ENCODE results near the gene SLIT1.
"Not testable (repeated sequence)": the region's sequence is repeated elsewhere in the genome, so short reads cannot be mapped to it uniquely, and the experiment has no call there.

The SLIT1 gene

DNA sequence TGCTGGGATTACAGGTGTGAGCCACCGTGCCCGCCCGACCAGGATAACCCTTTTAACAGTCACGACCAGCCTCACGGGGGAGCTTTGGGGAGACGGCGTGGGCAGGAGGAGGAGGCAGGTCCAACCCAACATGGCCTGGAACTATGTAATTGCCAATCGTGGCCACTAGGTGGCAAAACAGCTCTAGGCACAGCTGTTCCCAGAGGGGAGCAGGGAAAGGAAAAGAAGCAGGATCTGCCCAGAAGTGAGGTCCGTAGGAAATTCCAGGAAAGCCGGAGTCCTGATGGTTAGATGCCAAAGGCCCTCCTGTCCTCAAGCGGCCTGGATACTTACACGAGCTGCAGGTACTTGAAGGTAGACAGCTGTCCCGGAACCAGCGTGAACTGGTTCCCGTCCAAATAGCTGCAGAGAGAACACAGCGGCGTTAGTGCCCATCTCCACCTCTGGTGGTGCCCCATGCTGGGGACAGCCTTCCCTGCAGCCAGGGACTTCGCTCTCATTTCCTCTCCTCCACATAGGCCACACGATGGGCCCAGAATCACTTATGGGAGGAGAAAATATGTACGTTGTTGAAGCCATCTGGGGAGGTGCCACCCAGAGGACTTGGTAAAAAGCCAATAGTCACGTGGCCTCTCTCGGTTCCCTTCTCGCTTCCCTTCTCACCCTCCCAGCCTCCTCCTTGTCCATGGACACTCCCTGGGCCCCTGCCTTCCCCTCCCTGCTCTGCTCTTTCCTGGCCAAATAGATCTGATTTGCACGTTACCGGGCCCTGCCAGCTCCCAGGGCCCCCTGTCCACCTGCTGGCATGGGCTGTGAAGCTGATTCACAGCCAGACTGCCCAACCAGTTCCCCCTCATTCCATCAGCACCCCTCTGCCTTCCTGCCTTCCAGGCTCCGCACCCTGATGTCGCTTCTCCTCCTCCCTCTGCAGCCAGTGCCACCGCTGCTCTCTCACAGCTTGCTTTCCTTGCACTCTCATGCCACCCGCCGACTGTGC, 148.1 kb downstream of the SLIT1 start:
- Mint-ChIP-seq H3K27ac (no peak overlapping the region), H3K27me3 (peaks cover 3% of the 10 kb centered on the region), H3K4me3 (peak overlapping the region; percentile 75), H3K4me1 (peaks cover 21% of the 10 kb centered on the region), H3K9me3 (no peaks in the 10 kb centered on the region), H3K36me3 (no peaks in the 10 kb centered on the region)

- no peaks in the 10 kb centered on the region for H3K36me3 Mint-ChIP-seq
- H3K27ac Mint-ChIP-seq = no peak overlapping the region
- H3K27me3 Mint-ChIP-seq = peaks cover 3% of the 10 kb centered on the region
- H3K4me3 Mint-ChIP-seq = no peak overlapping the region
- peaks cover 21% of the 10 kb centered on the region for H3K4me1 Mint-ChIP-seq
- no peaks in the 10 kb centered on the region for H3K9me3 Mint-ChIP-seq
Observed at GRCh38 chr10:97034958-97035769, 150.6 kb downstream of the SLIT1 start.

GRCh38 chr10:97034301-97034700, 151.5 kb downstream of the SLIT1 start:
- H3K9me3 Mint-ChIP-seq = no peaks in the 10 kb centered on the region
- peaks cover 3% of the 10 kb centered on the region for H3K27me3 Mint-ChIP-seq

DNA sequence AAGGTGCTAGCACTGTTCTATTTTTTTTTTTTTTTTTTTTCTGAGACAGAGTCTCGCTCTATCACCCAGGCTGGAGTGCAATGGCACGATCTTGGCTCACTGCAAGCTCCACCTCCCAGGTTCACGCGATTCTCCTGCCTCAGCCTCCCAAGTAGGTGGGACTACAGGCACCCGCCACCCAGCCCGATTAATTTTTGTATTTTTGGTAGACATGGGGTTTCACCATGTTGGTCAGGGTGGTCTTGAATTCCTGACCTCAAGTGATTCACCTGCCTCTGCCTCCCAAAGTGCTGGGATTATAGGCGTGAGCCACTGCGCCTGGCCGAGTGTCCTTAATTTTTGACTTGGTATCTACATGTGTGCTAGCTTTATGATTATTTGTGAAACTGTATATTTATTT, 151.9 kb downstream of the SLIT1 start:
- not testable (repeated sequence) for H3K27me3 Mint-ChIP-seq, H3K36me3 Mint-ChIP-seq, H3K9me3 Mint-ChIP-seq, H3K27ac Mint-ChIP-seq, H3K4me3 Mint-ChIP-seq
- peaks cover 21% of the 10 kb centered on the region for H3K4me1 Mint-ChIP-seq

More at GRCh38 chr10:97034301-97034700, 151.5 kb downstream of the SLIT1 start:
- peaks cover 21% of the 10 kb centered on the region for H3K4me1 Mint-ChIP-seq
- H3K27ac Mint-ChIP-seq = no peak overlapping the region
- H3K36me3 Mint-ChIP-seq = no peaks in the 10 kb centered on the region
- no peak overlapping the region for H3K4me3 Mint-ChIP-seq

- Mint-ChIP-seq H3K4me3 (no peak overlapping the region), H3K36me3 (no peaks in the 10 kb centered on the region), H3K27me3 (peaks cover 3% of the 10 kb centered on the region), H3K27ac (no peak overlapping the region), H3K4me1 (peaks cover 11% of the 10 kb centered on the region), H3K9me3 (no peaks in the 10 kb centered on the region)
Observed at GRCh38 chr10:97032624-97033023, 153.1 kb downstream of the SLIT1 start.

- no peak overlapping the region for H3K4me3 Mint-ChIP-seq
- peaks cover under 1% of the 10 kb centered on the region for H3K4me1 Mint-ChIP-seq
- no peak overlapping the region for H3K27ac Mint-ChIP-seq
- no peaks in the 10 kb centered on the region for H3K36me3 Mint-ChIP-seq
- no peaks in the 10 kb centered on the region for H3K9me3 Mint-ChIP-seq
- peaks cover 3% of the 10 kb centered on the region for H3K27me3 Mint-ChIP-seq
Observed at GRCh38 chr10:97031459-97031858, 154.3 kb downstream of the SLIT1 start.

- Mint-ChIP-seq H3K27ac (no peak overlapping the region), H3K36me3 (no peaks in the 10 kb centered on the region), H3K4me3 (no peak overlapping the region)
Observed at GRCh38 chr10:97030894-97031293, 154.9 kb downstream of the SLIT1 start.

DNA sequence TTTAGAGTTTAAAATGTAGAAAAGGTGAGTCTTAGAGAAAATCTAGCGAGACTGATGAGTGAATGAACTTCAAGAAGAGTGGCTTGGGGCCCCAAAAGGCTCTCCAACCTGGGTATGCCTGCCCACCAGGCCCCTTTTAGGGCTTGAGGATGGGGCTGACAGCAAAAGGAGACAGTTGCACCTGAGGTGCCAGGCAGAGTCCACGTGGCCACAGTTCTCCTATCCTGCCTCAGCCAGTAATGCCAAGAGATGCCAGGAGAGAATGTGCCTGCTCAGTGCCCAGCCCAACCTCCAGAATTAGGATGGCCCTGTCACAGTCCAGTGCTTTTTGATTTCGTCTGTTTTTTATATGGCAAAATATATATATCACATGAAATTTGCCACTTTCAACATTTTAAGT, 156.5 kb downstream of the SLIT1 start:
- Mint-ChIP-seq H3K36me3 (no peaks in the 10 kb centered on the region), H3K9me3 (no peaks in the 10 kb centered on the region), H3K27ac (no peak overlapping the region), H3K4me1 (no peaks in the 10 kb centered on the region), H3K27me3 (peaks cover 1% of the 10 kb centered on the region), H3K4me3 (no peak overlapping the region)

More at GRCh38 chr10:97030894-97031293, 154.9 kb downstream of the SLIT1 start:
- no peaks in the 10 kb centered on the region for H3K4me1 Mint-ChIP-seq
- H3K9me3 Mint-ChIP-seq = no peaks in the 10 kb centered on the region
- peaks cover 1% of the 10 kb centered on the region for H3K27me3 Mint-ChIP-seq

- Mint-ChIP-seq H3K36me3 (no peaks in the 10 kb centered on the region), H3K4me3 (no peak overlapping the region), H3K27ac (no peak overlapping the region), H3K4me1 (no peaks in the 10 kb centered on the region), H3K9me3 (no peaks in the 10 kb centered on the region), H3K27me3 (peaks cover 1% of the 10 kb centered on the region)
Observed at GRCh38 chr10:97028832-97029178, 157.0 kb downstream of the SLIT1 start.

- no peaks in the 10 kb centered on the region for H3K27me3 Mint-ChIP-seq
Observed at GRCh38 chr10:97028126-97028831, 157.5 kb downstream of the SLIT1 start.

DNA sequence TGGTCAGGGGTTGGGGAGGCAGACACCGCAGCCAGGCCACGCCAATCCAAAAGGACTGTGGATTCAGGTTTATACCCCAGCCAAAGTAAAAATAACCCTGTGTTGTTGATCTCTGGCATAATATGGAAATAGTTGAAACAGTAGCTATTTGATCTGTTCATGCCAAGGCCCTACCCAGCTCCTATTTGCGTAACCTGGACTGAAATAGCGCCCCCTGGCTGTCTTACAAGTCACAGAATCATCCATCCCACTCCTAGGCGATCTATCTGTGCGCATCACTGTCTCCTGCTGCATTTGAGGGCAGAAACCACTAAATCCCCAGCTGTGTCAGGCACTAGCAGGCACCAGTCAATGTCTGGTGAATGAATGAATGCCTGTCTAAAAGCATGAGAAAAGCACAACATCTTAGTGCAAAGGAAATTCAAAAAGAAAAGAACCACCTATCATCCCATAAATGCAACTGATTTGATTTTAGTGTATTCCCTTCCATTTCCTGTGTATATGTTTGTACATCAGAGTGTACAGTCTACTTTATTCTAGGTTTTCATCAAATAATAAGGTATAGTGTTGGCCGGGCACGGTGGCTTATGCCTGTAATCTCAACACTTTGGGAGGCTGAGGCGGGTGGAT, 160.0 kb downstream of the SLIT1 start:
- Mint-ChIP-seq H3K27ac (no peak overlapping the region), H3K4me3 (no peak overlapping the region), H3K4me1 (no peaks in the 10 kb centered on the region), H3K36me3 (no peaks in the 10 kb centered on the region), H3K27me3 (no peaks in the 10 kb centered on the region), H3K9me3 (no peaks in the 10 kb centered on the region)

More at GRCh38 chr10:97028126-97028831, 157.5 kb downstream of the SLIT1 start:
- H3K36me3 Mint-ChIP-seq = no peaks in the 10 kb centered on the region
- no peaks in the 10 kb centered on the region for H3K9me3 Mint-ChIP-seq
- H3K27ac Mint-ChIP-seq = no peak overlapping the region
- H3K4me3 Mint-ChIP-seq = no peak overlapping the region
- H3K4me1 Mint-ChIP-seq = no peaks in the 10 kb centered on the region

DNA sequence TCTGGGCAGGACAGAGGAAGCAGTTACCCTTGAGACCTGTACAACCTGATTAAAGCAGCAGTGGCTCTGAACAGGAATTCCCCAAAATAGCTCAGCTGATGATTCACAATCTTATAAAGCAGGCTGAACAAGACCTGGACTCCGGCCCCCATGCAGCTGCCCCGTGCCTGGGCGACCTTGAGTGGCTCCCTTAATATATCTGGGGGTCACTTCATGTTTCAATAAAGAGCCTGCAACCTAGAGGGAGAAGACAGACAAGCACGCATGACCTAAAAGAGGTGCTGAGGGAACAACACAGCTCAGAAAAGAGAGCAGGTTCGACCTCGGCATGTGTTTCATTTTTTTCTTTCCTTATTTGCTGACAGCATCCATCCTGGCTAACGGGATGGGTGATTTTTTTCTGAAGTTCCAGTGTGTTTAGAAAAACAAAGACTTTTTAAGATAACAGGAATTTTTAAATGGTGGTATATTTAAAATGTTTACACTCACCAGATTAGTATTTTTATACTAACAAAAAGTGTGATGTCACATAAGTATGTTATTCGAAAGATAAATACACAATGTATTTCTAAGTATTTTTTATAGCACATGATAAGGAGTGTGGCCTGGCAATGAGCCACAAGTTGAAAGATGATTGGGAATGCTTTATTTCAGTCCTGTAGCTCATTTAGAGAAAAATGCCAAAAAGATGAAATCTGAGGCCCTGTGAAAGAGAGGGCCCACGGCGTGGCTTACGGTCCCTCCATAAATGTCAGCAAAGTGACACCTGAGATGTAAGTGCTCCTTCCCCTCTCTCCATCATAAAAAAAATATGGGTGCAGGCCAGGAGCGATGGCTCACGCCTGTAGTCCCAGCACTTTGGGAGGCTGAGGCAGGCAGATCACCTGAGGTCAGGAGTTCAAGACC, 161.3 kb downstream of the SLIT1 start:
- Mint-ChIP-seq H3K27ac (no peak overlapping the region), H3K36me3 (no peaks in the 10 kb centered on the region), H3K4me1 (no peaks in the 10 kb centered on the region), H3K27me3 (no peaks in the 10 kb centered on the region), H3K4me3 (no peak overlapping the region), H3K9me3 (no peaks in the 10 kb centered on the region)

DNA sequence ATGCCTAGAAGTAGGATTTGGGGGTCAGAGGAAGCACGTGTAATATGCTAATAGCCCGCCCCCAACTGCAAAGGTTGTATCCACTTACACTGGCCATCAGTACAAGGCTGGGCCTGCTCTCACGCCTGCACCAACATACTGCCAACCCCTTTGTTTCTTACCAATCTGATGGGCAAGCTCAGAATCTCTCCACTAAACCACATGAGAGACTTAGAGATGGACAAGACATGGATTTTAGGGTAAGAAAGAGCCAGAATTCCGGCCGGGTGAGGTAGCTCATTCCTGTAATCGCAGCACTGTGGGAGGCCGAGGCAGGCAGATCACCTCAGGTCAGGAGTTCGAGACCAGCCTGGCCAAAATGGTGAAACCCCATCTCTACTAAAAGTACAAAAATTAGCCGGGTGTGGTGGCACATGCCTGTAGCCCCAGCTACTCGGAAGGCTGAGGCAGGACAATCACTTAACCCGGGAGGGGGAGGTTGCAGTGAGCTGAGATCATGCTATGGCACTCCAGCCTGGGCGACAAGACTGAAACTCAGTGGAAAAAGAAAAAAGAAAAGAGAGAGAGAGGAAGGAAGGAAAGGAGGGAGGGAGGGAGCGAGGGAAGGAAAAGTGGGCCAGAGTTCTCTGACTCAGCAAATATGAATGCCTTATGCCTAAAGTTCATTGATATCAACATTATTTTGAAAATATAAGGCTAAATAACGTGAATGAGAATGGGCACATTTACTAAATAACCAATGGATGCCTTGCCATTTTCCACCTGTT, 162.2 kb downstream of the SLIT1 start:
- Mint-ChIP-seq H3K27me3 (no peaks in the 10 kb centered on the region), H3K27ac (no peak overlapping the region), H3K4me1 (no peaks in the 10 kb centered on the region), H3K9me3 (no peaks in the 10 kb centered on the region), H3K36me3 (no peaks in the 10 kb centered on the region), H3K4me3 (no peak overlapping the region)

GRCh38 chr10:97022616-97023015, 163.1 kb downstream of the SLIT1 start:
- Mint-ChIP-seq H3K4me3 (no peak overlapping the region), H3K9me3 (no peaks in the 10 kb centered on the region), H3K27ac (no peak overlapping the region), H3K27me3 (no peaks in the 10 kb centered on the region), H3K4me1 (no peaks in the 10 kb centered on the region), H3K36me3 (no peaks in the 10 kb centered on the region)

Measured in activated naive CD4-positive, alpha-beta T cell treated with anti-CD3 and anti-CD28 coated beads, Interleukin-2, amount 50 U/mL, for 24 hours (primary cell).